Rectal smooth muscle tissue (tissue), 1 donor: ENCODE data around the gene NOTCH2.

ENCODE experiments used
- H3K27ac ChIP-seq: one replicate; pipeline ENCODE4 v1.7.0; 2013; ENCODE audit warnings: low read depth, low read length, inconsistent platforms
- H3K27me3 ChIP-seq: one replicate; pipeline ENCODE4 v1.7.0; 2013; ENCODE audit warnings: low read length; ENCODE audit not compliant: control insufficient read depth, insufficient read depth
- H3K36me3 ChIP-seq: one replicate; pipeline ENCODE4 v1.7.0; 2013; ENCODE audit warnings: low read length; ENCODE audit not compliant: control insufficient read depth, insufficient read depth
- H3K4me1 ChIP-seq: one replicate; pipeline ENCODE4 v1.7.0; 2013; ENCODE audit warnings: low read length; ENCODE audit not compliant: control insufficient read depth, insufficient read depth
- H3K4me3 ChIP-seq: one replicate; pipeline ENCODE4 v1.7.0; 2013; ENCODE audit warnings: low read length
- H3K9ac ChIP-seq: one replicate; pipeline ENCODE4 v1.7.0; 2013; ENCODE audit warnings: low read length

NOTCH2 gene

DNA sequence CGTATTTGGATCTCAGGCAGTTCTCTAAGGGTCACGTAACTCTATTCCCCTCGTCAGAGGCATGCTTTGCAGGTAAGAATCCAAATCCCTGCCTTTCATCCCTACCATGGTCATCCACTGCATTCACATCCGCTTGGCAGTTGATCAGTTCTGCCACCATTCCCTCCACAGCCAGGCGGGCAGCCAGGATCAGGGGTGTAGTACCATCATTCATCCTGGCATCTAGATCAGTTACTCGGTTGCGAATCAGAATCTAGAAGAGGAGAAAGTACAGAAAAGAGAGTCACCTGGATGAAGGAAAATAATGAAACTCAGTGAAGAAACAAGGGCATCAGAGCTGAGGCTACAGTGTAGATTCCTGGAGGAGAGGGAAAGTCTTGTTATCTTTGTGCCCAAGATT, 151.2 kb downstream of the NOTCH2 start:
- no peak overlapping the region for H3K27ac ChIP-seq
- H3K4me3 ChIP-seq = no peak overlapping the region
- H3K9ac ChIP-seq = no peak overlapping the region
- peaks cover 59% of the 10 kb centered on the region for H3K36me3 ChIP-seq
- no peaks in the 10 kb centered on the region for H3K4me1 ChIP-seq
- H3K27me3 ChIP-seq = no peaks in the 10 kb centered on the region

DNA sequence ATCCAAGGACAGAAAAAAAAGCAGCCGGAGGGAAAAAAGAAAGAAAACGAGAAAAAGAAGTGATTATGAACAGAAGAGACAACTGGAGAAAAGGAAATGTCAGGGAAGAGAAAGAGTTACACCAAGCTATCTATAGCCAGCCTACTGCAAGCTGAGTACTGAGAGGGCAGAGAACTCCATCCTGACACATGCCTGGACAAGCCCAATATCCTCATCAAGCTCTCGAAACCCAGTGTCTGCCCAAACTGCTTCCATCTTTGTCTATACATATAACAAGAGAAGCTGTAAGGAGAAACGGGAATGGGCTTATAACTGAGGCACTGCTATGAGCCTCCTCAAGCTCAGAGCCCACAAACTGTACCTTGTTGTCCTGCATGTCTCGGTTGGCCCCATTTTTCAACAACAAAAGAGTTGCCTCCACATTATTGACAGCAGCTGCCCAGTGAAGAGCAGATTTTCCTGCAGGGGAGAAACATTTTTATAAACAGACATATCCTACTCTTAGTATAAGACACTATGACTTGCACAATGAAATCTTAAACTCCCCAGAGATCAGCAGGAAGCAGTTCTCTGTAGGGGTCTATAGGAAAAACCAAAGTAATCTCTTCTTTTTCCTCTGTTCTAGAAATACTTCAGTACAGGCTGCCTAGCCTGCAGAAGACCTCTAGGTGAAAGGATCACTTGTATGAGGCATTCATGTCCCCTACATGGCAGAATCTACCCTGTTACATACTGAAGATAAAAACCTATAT, 152.0 kb downstream of the NOTCH2 start:
- Histone ChIP-seq H3K27ac (no peak overlapping the region), H3K36me3 (peaks cover 51% of the 10 kb centered on the region), H3K9ac (no peak overlapping the region)

DNA sequence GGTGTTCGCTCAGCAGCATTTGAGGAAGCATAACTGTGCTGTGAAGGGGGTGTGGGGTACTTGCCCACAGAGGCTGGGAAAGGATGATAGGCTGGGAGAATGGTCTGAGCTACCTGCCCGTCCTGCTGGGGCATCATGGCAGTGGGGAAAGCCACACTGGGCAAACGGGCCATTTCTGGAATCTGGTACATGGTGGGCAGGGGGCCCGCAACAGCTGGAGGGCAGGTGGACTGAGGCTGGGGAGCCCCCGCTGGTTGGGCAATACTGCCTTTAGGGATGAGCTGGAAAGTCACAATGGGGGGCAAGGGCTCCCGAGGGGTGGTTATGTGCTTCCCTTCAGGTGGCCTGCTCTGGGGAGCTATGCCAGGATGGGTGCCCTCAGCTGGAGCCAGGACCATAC, 153.9 kb downstream of the NOTCH2 start:
- Histone ChIP-seq H3K9ac (no peak overlapping the region), H3K4me1 (no peaks in the 10 kb centered on the region), H3K27ac (no peak overlapping the region), H3K36me3 (peaks cover 37% of the 10 kb centered on the region), H3K27me3 (no peaks in the 10 kb centered on the region), H3K4me3 (no peak overlapping the region)

More for the DNA sequence above, 152.0 kb downstream of the NOTCH2 start:
- Histone ChIP-seq H3K27me3 (no peaks in the 10 kb centered on the region), H3K4me1 (no peaks in the 10 kb centered on the region), H3K4me3 (no peak overlapping the region)

DNA sequence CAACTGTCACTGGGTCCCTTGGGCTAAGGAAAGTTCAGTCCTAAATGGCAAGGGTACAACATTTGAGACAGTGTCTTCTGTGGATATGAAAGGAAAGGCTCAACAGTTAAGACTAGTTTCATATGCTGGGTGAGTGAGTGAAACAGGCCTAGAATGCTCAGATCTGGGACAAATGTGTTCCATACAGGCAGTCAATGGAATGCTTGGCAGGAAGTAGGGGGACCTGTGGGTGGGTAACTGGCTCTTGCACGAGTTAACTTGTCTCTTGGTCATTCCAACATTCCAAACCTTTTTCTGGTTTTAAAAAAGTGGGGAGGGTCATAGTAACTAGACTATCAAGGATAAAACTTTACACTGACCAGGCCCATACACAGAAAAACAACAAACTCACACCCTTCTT, 155.4 kb downstream of the NOTCH2 start:
- Histone ChIP-seq H3K27ac (no peak overlapping the region), H3K4me3 (no peak overlapping the region), H3K27me3 (no peaks in the 10 kb centered on the region), H3K36me3 (peaks cover 28% of the 10 kb centered on the region), H3K4me1 (no peaks in the 10 kb centered on the region), H3K9ac (no peak overlapping the region)

DNA sequence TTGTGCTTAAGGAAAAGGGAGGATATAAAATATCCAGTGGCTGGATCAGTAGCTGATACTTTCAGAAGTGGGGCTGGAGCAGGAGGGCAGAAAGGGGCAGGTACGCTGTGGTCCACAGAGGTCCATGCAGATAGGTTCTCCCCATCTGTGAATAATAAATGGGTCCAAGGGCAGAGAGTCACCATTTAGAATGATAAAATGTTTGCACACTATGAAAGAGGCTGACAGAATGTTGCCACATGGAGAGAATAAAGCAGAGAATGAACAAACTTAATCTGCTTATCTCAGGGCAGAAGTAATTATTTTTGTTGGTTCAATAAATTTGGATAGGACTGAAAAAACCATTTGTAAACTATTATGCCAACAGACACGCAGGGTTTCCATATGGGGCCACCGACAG, 156.5 kb downstream of the NOTCH2 start:
- Histone ChIP-seq H3K4me3 (no peak overlapping the region), H3K27me3 (no peaks in the 10 kb centered on the region), H3K36me3 (peaks cover 18% of the 10 kb centered on the region), H3K9ac (no peak overlapping the region), H3K27ac (no peak overlapping the region), H3K4me1 (no peaks in the 10 kb centered on the region)

DNA sequence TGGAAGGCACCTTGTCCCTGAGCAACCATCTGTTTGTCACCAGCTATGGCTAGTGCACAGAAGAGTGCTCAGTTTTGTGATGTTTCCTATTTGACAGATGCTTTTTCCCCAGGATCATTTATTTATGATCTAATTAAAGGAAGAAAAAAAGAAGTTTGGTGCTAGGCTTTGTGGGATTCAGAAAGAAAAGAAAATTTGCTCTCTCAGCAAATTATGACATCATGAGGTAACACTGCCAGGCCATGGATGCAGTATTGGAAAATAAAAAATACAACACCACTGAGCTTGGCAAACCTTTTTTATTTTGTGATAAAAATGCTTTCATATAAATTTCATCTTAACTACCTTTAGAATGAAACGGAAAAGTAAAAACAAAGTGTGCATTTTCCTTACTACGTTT, 157.7 kb downstream of the NOTCH2 start:
- no peak overlapping the region for H3K4me3 ChIP-seq
- H3K27ac ChIP-seq = no peak overlapping the region
- H3K9ac ChIP-seq = no peak overlapping the region
- H3K4me1 ChIP-seq = no peaks in the 10 kb centered on the region
- H3K36me3 ChIP-seq = peaks cover 18% of the 10 kb centered on the region
- H3K27me3 ChIP-seq = no peaks in the 10 kb centered on the region

DNA sequence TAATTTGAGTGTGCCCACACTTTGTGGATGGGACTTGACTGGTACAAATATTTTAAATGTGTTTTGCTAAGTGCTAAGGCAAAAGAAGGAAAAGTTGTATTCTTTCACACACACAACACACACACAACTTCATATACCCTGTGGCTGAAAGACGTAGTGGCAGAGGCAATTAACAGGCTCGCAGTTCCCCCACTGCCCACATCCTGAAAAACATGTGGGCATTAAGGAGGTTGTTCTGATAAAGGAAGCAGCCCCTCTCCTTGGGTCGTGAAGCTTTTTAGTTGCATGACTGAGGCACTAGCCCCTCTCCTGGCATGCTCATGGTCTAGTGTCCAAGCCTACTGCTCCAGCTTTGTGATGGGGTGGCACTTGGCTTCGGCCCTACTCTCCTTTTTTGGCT, 158.8 kb downstream of the NOTCH2 start:
- peaks cover 10% of the 10 kb centered on the region for H3K36me3 ChIP-seq
- H3K4me3 ChIP-seq = no peak overlapping the region
- H3K27me3 ChIP-seq = no peaks in the 10 kb centered on the region
- H3K4me1 ChIP-seq = no peaks in the 10 kb centered on the region
- H3K9ac ChIP-seq = no peak overlapping the region
- H3K27ac ChIP-seq = no peak overlapping the region

DNA sequence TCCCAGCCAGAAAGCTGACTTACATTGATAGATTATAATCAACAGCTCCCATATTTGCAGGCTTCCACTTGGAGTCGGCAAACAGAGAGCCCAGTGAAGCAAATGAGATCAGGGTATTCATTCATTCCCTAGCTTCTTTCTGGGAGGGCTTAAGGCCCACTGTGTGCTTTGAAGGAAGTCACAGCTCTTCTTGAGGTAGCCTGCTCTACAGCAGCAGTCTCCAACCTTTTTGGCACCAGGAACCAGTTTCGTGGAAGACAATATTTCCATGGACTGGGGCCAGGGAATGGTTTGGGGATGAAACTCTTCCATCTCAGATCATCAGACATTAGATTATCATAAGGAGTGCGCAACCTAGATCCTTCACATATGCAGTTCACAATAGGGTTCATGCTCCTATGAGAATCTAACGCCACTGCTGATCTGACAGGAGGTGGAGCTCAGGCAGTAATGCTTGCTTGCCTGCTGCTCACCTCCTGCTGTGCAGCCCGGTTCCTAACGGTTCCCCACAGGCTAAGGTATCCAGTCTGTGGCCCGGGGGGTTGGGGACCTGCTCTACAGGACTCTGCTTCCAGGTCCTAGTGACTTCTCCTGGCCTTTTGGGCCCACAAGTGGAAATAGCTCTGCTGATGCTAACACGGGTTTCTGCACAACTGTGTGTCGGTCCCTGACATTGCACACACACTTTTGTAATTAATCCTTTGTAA, 159.4 kb downstream of the NOTCH2 start:
- no peaks in the 10 kb centered on the region for H3K4me1 ChIP-seq
- no peaks in the 10 kb centered on the region for H3K27me3 ChIP-seq

DNA sequence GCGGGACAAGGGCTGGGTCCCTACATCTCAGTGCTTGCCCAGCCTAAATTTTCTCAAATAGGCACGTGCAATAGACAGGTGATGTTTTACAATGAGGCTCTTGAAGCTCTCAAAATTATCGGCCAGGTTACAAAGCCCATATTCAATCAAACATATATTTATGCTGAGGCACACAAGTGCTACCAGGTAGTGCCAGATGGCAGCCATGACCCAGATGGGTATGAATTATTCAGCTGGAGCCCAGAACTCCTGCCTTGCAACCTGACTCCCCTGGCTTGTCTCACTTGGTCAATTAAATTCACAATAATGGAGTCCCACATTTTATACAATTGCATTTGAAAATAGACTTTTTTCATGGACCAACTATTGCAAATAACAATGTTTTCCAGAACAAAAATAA, 160.8 kb downstream of the NOTCH2 start:
- no peaks in the 10 kb centered on the region for H3K36me3 ChIP-seq
- no peaks in the 10 kb centered on the region for H3K27me3 ChIP-seq

More for the DNA sequence above, 159.4 kb downstream of the NOTCH2 start:
- H3K9ac ChIP-seq = no peak overlapping the region
- H3K36me3 ChIP-seq = peaks cover 6% of the 10 kb centered on the region
- H3K27ac ChIP-seq = no peak overlapping the region
- no peak overlapping the region for H3K4me3 ChIP-seq

DNA sequence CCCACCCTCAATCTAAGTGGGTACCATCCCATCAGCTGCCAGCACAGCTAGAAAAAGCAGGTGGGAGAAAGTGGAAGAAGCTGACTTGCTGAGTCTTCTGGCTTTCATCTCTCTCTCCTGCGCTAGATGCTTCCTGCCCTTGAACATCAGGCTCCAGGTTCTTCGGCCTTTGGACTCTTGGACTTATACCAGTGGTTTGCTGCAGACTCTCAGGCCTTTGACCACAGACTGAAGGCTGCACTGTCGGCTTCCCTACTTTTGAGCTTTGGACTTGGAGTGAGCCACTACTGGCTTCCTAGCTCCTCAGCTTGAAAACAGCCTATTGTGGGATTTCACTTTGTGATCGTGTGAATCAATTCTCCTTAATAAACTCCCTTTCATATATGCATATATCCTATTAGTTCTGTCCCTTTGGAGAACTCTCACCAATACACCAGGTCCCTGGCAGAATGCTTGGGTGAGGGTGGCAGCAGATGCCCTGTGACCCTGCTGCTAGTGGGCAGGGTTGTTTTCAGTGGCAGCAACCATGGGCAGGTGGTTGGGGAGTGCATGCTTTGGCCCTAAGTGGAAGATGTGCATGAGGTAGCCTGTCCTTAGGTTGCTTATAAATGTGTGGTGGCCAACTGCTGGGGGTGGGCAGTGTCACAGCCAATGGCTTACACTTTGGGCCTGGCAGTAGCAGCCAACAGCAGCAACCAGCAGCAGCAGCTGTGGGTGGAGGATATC, 162.4 kb downstream of the NOTCH2 start:
- Histone ChIP-seq H3K36me3 (no peaks in the 10 kb centered on the region), H3K27ac (no peak overlapping the region), H3K4me3 (no peak overlapping the region), H3K4me1 (no peaks in the 10 kb centered on the region), H3K27me3 (no peaks in the 10 kb centered on the region), H3K9ac (no peak overlapping the region)

More for the DNA sequence above, 160.8 kb downstream of the NOTCH2 start:
- Histone ChIP-seq H3K4me1 (no peaks in the 10 kb centered on the region), H3K9ac (no peak overlapping the region), H3K4me3 (no peak overlapping the region), H3K27ac (no peak overlapping the region)

DNA sequence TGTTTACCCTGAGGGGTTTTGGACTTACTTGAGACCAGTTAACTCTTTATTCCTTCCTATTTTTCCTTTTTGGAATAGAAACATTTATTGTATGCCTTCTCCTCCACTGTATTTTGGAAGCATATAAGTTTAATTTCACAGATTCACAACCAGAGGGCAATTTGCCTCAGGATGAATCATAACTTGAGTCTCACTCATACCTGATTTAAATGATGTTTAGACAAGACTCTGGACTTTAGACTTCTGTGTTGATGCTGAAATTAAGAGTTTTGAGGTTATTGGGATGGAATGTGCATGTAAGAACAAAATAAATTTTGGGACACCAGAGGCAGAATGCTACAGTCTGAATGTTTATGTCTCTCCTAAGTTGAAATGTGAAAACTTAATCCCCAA, 166.0 kb downstream of the NOTCH2 start:
- Histone ChIP-seq H3K36me3 (no peaks in the 10 kb centered on the region), H3K4me3 (no peak overlapping the region), H3K4me1 (no peaks in the 10 kb centered on the region), H3K9ac (no peak overlapping the region), H3K27me3 (no peaks in the 10 kb centered on the region), H3K27ac (no peak overlapping the region)

DNA sequence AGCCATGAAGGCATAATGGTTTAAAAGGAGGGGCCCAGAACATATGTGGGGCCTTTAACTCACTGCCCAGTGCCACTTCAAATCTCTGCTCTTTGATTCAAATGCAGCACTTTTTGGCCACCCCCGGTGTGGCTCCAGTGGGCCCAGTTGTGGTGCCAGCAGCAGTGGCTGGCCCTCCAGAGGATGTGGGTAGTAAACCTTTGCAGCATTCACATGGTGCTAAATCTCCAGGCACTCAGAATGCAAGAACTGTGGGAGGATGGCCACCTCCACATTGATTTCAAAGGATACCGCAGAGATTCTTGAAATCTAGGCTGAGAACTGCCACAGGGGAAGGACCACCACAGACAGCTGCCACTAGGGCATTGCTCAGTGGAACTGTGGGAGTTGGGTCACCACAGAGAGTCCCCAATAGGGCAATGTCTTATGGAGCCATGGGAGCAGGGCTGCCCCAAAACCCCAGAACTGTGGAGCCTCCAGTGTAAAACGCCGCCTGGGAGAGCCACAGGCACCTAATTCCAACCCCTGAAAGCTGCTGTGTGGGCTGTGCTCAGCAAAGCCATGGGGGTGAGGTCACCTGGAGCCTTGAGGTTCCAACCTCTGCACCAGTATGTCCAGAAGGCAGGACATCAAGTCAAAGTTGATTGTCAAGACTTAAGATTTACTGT, 166.6 kb downstream of the NOTCH2 start:
- H3K36me3 ChIP-seq = no peaks in the 10 kb centered on the region
- no peaks in the 10 kb centered on the region for H3K27me3 ChIP-seq
- no peak overlapping the region for H3K9ac ChIP-seq
- no peak overlapping the region for H3K4me3 ChIP-seq
- no peak overlapping the region for H3K27ac ChIP-seq
- H3K4me1 ChIP-seq = no peaks in the 10 kb centered on the region
